Ishikawa (cell line): ENCODE results near the gene PAK2.

ENCODE experiments used
- CEBPB ChIP-seq: IDR thresholded peaks from 2 replicates; pipeline ENCODE4 v1.6.1; 2012
- CREB1 ChIP-seq: IDR thresholded peaks from 2 replicates; pipeline ENCODE4 v1.6.1; 2012; ENCODE audit warnings: low read depth
- EGR1 ChIP-seq: IDR thresholded peaks from 2 replicates; pipeline ENCODE4 v1.6.1; 2012
- EP300 ChIP-seq: IDR thresholded peaks from 2 replicates; pipeline ENCODE4 v1.6.1; 2012; ENCODE audit warnings: borderline replicate concordance
- FOXM1 ChIP-seq: IDR thresholded peaks from 2 replicates; pipeline ENCODE4 v1.6.1; 2012; ENCODE audit warnings: low read depth, borderline replicate concordance
- MAX ChIP-seq: IDR thresholded peaks from 2 replicates; pipeline ENCODE4 v1.6.1; 2012
- REST ChIP-seq: IDR thresholded peaks from 2 replicates; pipeline ENCODE4 v1.6.1; 2012; ENCODE audit warnings: low read depth, mild to moderate bottlenecking
- TAF1 ChIP-seq: IDR thresholded peaks from 2 replicates; pipeline ENCODE4 v1.6.1; 2012; ENCODE audit warnings: low read depth, mild to moderate bottlenecking
- TEAD4 ChIP-seq: IDR thresholded peaks from 2 replicates; pipeline ENCODE4 v1.6.1; 2012

- no peak for TF ChIP-seq MAX
- no peak for TF ChIP-seq CEBPB
- no peak for TF ChIP-seq TAF1
- no peak for TF ChIP-seq REST
- TF ChIP-seq CREB1, result no peak
- no peak for TF ChIP-seq FOXM1
- no peak for TF ChIP-seq EP300
- no peak for TF ChIP-seq EGR1
- TF ChIP-seq TEAD4, result no peak
Observed at GRCh38 chr3:196695849-196696226, 43.8 kb upstream of the PAK2 start.
